ENCODE measurements around the gene IPO8. TPM values are rescaled to one million over a fixed set of nuclear protein-coding genes. Genes with fewer than 3 reads are reported as not detected.

IPO8 gene
- total and polyA plus RNA-seq, 2 of the 8 experiments (the other 6 are each of a cell fraction or from before 2014, with no cell fraction given) = 7.2 to 59.8 TPM

DNA sequence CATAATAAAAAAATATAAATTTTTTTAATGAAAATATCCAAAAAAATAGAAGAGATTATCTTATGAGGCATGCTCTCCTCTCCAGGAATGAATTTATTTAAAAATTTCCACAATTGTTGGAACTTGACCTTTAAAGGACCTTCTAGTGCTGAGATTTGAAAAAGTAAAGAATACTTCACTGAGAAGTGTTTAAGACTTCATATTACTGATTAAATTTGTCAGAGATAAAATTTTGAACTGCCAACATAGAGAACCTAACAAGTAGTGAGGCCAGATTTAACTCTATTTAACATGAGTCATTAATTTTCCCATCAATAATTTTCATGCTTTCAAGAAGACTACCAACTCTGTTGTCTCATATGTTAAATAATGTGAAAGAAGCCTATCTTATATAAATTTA lies 44.6 kb upstream of the IPO8 start (continued):
- TF ChIP-seq, protein P1, sequence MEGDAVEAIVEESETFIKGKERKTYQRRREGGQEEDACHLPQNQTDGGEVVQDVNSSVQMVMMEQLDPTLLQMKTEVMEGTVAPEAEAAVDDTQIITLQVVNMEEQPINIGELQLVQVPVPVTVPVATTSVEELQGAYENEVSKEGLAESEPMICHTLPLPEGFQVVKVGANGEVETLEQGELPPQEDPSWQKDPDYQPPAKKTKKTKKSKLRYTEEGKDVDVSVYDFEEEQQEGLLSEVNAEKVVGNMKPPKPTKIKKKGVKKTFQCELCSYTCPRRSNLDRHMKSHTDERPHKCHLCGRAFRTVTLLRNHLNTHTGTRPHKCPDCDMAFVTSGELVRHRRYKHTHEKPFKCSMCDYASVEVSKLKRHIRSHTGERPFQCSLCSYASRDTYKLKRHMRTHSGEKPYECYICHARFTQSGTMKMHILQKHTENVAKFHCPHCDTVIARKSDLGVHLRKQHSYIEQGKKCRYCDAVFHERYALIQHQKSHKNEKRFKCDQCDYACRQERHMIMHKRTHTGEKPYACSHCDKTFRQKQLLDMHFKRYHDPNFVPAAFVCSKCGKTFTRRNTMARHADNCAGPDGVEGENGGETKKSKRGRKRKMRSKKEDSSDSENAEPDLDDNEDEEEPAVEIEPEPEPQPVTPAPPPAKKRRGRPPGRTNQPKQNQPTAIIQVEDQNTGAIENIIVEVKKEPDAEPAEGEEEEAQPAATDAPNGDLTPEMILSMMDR (IDR thresholded peaks at IDR 0.05; ENCODE audit: control extremely low read depth in 1 of 3, insufficient read depth in 1 of 3, low read depth in 1 of 3, low read length in 3 of 3) = no peak
- TF ChIP-seq, protein P2, sequence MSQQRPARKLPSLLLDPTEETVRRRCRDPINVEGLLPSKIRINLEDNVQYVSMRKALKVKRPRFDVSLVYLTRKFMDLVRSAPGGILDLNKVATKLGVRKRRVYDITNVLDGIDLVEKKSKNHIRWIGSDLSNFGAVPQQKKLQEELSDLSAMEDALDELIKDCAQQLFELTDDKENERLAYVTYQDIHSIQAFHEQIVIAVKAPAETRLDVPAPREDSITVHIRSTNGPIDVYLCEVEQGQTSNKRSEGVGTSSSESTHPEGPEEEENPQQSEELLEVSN (IDR thresholded peaks at IDR 0.05) = no peak
- no peak for TF ChIP-seq BACH1 (IDR thresholded peaks at IDR 0.05; ENCODE audit: low read length)
